Astrocyte of the cerebellum (primary cell): Measurements from ENCODE around the gene ELP1.

Source experiments
- DNase-seq: peaks from one replicate; pipeline ENCODE4 v3.0.0-alpha.2; 2011; ENCODE audit warnings: low read depth
- H3K4me3 ChIP-seq: 2 replicates; pipeline ENCODE4 v1.5.1; 2011; ENCODE audit warnings: mild to moderate bottlenecking, low read depth, low read length, moderate library complexity
- CTCF ChIP-seq: IDR thresholded peaks from 2 replicates; pipeline ENCODE4 v1.5.1; 2012; ENCODE audit warnings: low read length, low read depth, moderate library complexity, mild to moderate bottlenecking; ENCODE audit errors: missing control alignments
- in situ Hi-C: cut with HindIII; loops from 2 replicates; pipeline ENCODE4 v1.10.0; 2017; ENCODE audit warnings: low sequenced_read_pairs

Gene ELP1

DNA sequence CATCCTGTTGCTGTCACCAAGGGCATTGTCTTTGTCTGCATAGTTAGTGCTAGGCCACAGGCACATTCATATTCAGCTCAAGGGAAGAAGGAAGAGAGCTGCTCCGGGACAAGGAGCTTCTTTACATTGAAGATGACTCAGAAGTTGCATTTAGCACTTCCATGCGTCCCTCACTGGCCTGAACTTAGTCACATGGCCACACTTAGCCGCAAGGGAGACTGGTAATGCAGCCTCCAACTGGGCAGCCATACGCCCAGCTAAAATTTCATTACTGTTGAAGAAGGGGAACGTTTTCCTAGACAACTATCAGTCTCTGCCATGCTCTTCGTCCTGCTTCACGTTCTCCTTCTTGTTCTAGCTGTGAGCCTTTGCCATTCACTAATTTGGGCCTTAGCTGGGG lies 98.1 kb downstream of the ELP1 start:
- no peak overlapping the region for H3K4me3 ChIP-seq
- no peak for TF ChIP-seq CTCF
- DNase-seq, result no peak
- in situ Hi-C loops, result no loop called here

GRCh38 chr9:108834959-108835665 lies 98.8 kb downstream of the ELP1 start:
- no peak for TF ChIP-seq CTCF
- no peak for DNase-seq
- in situ Hi-C loops, result no loop called here
- H3K4me3 ChIP-seq, result no peak overlapping the region

DNA sequence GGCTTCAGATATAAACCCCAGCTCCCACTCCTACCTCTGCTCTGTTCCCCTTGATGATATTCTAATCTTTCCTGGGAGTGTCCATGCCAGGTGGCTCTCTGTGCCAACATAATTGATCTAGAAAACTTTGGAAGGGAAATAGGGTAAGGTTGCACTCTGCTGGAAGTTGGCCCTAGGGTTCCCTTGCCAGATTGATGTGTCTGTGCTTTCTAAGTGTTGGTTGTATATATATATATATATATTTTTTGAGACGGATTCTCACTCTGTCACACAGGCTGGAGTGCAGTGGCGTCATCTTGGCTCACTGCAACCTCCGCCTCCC lies 101.8 kb downstream of the ELP1 start:
- in situ Hi-C loops, result no loop called here
- no peak for DNase-seq
- H3K4me3 ChIP-seq, result no peak overlapping the region
- no peak for TF ChIP-seq CTCF

DNA sequence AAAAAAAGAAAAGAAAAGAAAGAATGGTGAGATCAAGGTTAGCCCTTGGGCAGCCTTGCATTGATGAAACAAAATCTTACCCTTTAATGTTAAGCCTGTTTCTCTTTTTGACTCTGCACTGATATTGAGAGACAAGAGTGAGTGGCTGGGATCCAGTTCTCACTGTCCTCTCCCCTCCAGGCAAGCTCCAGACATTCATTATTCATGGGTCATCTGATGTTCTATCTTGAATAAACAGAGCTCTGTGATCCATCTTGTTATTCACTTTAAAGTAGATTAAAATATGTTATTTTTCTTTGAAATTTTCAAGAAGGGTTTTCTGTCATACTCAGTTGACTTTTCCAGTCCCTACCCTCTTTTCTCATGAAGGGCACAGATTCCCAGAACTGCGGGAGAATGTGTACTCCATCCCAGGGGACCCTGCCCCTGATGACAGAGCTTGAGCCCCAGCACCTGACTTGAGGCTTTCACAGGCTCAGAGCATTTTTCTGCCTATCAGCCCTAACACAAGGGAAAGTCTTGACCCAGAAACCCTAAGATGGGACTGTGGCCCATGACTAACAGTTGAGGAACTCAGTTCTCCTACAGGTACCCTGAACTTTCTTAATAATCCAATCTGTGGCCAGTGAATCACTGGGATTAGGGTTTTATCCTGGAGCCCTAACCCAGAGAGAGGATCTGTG lies 102.3 kb downstream of the ELP1 start:
- no peak for DNase-seq
- no peak for TF ChIP-seq CTCF
- in situ Hi-C loops, result no loop called here
- no peak overlapping the region for H3K4me3 ChIP-seq

GRCh38 chr9:108830272-108830671 lies 103.7 kb downstream of the ELP1 start:
- no peak for DNase-seq
- in situ Hi-C loops, result no loop called here
- no peak for TF ChIP-seq CTCF
- no peak overlapping the region for H3K4me3 ChIP-seq

GRCh38 chr9:108823829-108824228 lies 110.1 kb downstream of the ELP1 start:
- in situ Hi-C loops, result no loop called here
- no peak for TF ChIP-seq CTCF
- DNase-seq, result no peak
- no peak overlapping the region for H3K4me3 ChIP-seq
